GM12872 (cell line): ENCODE measurements around the gene BAHD1.

Experiments
- TF ChIP-seq, protein P1 (sequence below): IDR thresholded peaks from 3 replicates; pipeline ENCODE4 v1.5.1; 2011; ENCODE audit warnings: low read depth, mild to moderate bottlenecking, low read length, moderate library complexity; ENCODE audit not compliant: insufficient read depth

Gene BAHD1

GRCh38 chr15:40427188-40427587 is 13.6 kb upstream of the BAHD1 start:
- TF ChIP-seq, protein P1, sequence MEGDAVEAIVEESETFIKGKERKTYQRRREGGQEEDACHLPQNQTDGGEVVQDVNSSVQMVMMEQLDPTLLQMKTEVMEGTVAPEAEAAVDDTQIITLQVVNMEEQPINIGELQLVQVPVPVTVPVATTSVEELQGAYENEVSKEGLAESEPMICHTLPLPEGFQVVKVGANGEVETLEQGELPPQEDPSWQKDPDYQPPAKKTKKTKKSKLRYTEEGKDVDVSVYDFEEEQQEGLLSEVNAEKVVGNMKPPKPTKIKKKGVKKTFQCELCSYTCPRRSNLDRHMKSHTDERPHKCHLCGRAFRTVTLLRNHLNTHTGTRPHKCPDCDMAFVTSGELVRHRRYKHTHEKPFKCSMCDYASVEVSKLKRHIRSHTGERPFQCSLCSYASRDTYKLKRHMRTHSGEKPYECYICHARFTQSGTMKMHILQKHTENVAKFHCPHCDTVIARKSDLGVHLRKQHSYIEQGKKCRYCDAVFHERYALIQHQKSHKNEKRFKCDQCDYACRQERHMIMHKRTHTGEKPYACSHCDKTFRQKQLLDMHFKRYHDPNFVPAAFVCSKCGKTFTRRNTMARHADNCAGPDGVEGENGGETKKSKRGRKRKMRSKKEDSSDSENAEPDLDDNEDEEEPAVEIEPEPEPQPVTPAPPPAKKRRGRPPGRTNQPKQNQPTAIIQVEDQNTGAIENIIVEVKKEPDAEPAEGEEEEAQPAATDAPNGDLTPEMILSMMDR = no peak

DNA sequence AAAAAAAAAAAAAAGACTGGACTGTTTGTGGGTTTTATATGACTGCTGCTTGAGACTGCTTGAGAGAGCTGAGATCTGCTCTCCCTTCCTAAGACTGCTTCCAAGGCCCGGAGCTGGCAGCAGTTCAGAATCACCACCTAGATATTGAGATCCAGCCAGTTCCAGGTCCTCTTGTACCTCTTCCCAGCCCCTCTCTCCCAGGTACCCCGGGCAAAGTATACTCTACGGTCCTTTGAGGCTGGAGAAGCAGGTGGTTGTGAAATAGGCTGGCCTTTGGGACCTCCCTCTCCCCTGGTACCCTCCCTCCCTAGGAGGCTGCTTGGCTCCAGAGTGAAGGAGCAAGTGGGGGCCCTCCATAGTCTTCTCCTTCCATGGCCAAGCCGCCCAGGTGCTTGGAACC is 12.6 kb upstream of the BAHD1 start:
- TF ChIP-seq, protein P1 = no peak

DNA sequence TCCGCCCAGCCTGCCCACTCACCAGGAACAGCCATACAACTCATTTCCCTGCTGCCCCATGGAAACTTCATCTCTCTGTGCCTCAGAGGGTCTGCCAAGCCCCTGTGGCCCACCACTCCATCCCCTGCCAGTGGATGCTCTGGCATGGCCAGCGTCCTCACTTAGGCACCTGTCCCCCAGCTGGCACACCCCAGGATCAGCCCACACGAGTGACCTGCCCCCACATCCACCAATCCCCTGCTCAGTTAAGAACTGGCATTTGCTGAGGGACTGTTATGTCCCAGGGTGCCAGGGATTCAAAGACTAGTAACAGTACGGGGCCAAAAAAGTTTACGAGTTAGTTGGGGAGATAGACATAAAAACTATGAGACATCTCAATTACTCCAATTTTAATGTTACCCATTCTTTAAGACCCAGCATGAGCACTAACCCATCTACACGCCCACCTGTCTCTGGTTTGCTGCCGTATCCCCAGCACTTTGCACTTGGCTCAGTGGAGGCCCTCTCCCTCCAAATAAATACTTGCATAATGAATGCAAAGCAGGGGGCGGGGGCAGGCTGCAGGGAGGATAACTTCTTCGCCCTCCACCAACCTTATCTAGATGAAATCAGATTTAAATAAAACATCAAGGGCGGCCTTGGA is 11.6 kb upstream of the BAHD1 start:
- TF ChIP-seq, protein P1 = no peak

DNA sequence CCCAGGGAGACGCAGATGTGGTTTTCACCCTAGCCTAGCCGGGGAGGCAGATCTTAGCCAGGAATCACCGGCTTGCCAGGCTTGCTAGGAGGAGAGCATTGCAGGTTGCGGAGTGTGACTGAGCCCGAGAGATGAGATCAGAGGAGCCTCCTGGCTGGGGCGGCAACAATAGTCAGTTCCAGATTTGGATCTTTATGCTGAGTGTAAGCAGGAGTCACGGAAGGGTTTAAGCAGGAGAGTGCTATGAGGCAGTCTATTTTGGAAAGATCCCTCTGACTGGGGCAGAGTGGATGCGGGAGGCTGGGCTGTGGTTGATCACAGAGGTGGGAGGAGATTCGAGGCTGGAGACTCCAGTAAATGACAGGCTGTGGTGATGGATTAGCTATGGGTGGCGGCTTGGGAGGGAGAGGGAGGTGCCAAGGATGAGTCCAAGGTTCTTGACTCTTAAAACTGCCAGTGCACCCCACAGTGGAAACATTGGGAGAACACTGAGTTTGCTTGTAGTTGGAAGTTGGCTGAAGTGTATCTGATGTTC is 10.4 kb upstream of the BAHD1 start:
- TF ChIP-seq, protein P1 = no peak

GRCh38 chr15:40435023-40435709 is 5.6 kb upstream of the BAHD1 start:
- TF ChIP-seq, protein P1 = no peak

DNA sequence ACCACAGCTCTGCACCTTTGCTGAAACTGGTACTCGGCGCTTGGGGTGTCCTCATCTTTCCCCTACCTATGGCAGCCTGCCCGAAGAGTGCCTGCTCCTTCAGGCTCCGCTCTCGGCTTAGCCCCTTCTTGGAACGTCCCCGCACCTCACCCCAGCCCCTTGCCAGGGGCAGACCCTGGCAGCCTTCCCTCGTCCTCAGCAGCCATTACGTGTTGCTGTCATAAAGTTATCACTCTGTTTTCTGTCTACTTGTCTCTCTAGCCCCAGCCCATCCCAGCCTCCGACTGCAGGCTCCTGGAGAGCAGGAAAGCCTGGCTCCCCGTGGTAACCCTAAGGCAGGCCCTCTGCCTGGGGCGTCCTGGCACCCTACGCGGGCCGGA is 5.1 kb upstream of the BAHD1 start:
- TF ChIP-seq, protein P1 = no peak

- TF ChIP-seq, protein P1 = no peak
Observed at GRCh38 chr15:40436116-40436891, 4.4 kb upstream of the BAHD1 start.
